ENCODE measurements around the gene RUNDC1.

GRCh38 chr17:43003542-43004172 is 23.3 kb downstream of the RUNDC1 start:
- TF ChIP-seq MAX (IDR thresholded peaks at IDR 0.05; ENCODE audit: low read depth, low read length) (no peak), POLR2A (IDR thresholded peaks at IDR 0.05; ENCODE audit: extremely low read depth, insufficient read length) (peak; percentile 14)
- TF ChIP-seq, protein P1, sequence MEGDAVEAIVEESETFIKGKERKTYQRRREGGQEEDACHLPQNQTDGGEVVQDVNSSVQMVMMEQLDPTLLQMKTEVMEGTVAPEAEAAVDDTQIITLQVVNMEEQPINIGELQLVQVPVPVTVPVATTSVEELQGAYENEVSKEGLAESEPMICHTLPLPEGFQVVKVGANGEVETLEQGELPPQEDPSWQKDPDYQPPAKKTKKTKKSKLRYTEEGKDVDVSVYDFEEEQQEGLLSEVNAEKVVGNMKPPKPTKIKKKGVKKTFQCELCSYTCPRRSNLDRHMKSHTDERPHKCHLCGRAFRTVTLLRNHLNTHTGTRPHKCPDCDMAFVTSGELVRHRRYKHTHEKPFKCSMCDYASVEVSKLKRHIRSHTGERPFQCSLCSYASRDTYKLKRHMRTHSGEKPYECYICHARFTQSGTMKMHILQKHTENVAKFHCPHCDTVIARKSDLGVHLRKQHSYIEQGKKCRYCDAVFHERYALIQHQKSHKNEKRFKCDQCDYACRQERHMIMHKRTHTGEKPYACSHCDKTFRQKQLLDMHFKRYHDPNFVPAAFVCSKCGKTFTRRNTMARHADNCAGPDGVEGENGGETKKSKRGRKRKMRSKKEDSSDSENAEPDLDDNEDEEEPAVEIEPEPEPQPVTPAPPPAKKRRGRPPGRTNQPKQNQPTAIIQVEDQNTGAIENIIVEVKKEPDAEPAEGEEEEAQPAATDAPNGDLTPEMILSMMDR (IDR thresholded peaks at IDR 0.05; ENCODE audit: low read depth, low read length): no peak

All from NB4 (cell line).